NCI-H526 treated with DMSO at 0.1 percent for 48 hours (cell line): Measurements from ENCODE around the gene BTF3.
"Not testable (repeated sequence)": the region's sequence is repeated elsewhere in the genome, so short reads cannot be mapped to it uniquely, and the experiment has no call there.

Source experiments
- DNase-seq: peaks from one replicate; lab custom pipeline; 2025; lab: John Stamatoyannopoulos, UW

BTF3 gene

DNA sequence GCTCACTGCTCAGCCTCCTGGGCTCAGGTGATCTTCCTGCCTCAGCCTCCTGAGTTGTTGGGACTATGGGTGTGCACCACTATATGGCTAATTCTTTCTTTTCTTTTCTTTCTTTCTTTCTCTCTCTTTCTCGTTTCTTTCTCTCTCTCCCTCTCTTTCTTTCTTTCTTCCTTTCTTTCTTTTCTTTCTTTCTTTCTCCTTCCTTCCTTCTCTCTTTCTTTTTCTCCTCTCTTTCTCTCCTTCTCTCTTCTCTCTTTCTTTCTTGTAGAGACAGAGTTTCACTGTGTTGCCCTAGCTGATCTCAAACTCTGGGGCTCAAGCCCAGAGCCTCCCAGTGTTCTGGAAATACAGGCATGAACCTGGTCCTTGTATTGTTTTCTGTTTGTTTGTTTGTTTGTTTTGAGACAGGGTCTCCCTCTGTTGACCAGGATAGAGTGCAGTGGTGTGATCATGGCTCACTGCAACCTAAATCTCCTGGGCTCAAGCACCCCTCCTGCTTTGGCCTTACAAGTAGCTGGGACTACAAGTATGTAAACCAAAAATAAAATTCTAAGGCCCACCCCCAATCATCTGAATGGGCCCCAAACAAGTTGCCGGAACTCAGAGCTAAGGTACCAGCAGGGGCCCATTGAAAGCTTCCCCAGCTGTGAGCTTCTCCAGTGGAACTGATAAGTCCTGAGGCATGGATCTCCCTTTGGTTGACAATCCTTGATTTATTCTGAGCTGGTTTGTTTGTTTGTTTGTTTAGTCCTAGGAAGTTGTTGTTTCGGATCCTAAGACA, 11.9 kb upstream of the BTF3 start:
- DNase-seq: no peak

DNA sequence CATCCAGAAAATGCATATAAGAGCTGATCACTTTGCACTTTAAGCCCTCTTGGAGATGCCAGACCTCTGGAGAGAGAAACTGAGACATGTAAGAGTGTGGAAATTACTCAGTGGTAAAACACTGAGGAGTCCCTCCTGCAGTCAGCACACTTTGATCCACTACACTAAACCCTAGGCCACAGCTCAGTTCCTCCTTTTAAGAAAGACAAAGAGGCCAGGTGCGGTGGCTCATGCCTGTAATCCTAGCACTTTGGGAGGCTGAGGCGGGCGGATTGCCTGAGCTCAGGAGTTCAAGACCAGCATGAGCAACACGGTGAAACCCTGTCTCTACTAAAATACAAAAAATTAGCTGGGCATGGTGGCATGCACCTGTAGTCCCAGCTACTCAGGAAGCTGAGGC, 11.0 kb upstream of the BTF3 start:
- not testable (repeated sequence) for DNase-seq

DNA sequence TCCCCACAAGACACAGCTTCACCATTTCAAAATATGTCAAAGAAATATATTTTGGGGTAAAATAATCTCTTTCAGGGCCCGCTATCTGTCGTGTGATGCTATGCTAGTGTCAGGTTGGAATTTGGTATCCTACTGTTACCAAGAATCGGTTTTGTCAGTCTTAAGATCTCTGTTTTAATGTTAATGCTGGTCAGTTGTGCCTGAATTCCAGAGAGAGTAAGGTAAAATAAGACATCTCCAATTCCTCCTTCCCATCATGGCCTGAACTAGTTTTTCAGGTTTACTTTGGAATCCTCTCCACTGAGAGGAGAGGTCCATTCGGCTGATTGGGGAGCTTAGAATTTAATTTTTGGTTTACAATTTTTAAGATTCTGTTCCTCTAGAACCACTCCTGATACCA, 10.4 kb upstream of the BTF3 start:
- no peak for DNase-seq

DNA sequence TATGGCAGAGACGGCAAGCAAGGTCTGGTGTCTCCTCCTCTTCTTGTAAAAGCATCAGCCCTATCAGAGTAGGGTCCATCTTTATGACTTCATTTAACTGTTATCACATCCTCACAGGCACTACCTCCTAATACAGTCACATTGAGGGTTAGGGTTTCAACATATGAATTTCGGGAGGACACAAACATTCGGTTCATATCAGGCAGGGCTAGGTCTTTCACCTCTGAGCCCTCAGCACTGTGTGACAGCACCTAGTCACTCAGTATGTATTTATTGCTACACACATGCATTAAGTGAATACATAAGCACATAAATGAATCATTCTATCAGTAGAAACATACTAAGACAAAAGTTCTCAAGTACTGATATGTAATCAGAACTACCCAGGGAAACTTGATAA, 9.4 kb upstream of the BTF3 start:
- no peak for DNase-seq

DNA sequence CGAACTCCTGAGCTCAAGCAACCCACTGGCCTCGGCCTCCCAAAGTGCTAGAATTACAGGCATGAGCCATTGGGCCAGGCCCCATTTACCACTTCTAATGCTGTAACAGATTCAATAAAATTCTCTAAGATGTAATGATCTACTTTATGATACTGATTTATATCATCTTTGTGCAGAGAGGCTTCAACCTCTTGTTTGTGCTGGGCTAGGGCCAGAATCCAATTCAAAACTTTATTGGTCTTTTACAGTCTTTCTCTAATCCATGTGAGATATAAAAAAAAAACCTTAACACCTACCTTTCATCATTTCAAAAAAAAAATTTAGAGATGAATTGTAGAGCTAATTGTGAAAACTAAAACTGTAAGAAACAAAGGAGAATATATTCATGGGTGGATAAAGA, 8.2 kb upstream of the BTF3 start:
- DNase-seq: no peak

DNA sequence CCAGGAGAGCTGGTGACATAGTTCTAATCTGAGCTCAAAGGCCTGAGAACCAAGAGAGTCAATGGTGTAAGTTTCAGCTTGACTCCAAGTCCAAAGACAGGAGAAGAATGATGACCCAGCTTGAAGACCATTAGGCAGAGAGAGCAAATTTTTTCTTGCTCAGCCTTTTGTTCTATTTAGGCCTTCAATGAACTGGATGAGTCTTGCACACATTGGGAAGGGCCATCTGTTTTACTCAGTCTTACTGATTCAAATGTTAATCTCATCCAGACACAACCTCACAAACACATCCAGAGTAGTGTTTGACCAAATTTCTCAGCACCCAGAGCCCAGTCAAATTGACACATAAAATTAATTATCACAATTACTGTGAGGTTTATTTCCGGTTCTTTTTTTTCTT, 7.1 kb upstream of the BTF3 start:
- no peak for DNase-seq

DNA sequence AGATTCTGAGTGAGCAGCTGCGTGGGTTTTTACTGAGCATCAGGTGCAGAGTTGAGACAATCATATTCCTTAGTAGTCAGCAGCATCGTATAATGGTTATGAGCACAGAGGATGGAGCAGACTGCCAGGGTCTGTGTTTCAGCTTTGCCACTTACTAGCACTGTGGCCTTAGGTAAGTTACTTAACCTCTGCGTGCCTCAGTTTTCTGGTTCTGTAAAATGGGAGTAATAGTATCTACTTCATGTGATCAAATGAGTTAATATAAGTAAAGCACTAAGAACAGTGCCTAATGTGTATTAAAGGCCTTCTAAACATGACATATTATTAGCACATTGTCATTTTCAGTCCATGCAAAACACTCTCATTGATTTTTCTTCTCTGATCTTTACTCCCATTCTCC, 4.8 kb upstream of the BTF3 start:
- no peak for DNase-seq

DNA sequence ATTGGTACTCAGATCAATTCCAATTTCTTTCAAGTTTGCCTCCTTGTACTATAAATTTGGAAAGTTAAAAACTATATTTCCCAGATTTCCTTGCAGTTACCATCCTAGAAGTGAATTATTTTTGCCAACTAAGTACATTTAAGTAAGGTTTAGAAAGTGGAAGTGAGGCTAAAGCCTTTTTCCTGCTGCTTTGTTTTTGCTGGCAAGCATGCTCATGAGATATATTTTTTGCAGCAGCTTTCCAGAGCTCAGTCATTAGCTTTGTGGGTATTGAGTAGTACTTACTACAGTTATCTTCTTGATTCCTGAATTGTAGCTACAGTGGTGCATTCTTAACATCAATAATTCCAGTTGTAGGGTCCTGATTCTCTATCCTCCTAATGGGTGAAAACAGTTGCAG, 3.5 kb upstream of the BTF3 start:
- DNase-seq: no peak

DNA sequence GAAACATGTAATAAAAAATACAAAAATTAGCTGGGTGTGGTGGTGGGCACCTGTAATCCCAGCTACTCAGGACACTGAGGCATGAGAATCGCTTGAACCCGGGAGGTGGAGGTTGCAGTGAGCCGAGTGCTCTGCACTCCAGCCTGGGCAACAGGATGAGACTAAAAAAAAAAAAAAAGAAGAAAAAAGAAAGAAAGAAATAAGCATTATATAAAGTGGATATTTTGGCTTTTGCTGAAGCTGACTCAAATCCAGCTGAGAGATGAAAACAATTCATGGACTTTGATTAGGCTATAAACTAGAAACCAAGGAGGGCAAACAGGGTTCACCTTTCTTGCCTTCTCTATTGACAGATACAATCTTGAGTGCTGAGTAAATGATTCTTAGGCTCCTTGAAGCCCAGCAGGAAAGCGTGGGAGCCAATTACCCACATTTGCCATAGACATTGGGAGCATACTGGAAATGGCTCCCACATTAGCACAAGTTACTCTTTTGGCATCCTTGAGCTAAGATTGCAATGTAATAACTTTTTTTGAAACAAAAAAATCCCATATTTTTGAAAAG, 2.4 kb upstream of the BTF3 start:
- DNase-seq: no peak

DNA sequence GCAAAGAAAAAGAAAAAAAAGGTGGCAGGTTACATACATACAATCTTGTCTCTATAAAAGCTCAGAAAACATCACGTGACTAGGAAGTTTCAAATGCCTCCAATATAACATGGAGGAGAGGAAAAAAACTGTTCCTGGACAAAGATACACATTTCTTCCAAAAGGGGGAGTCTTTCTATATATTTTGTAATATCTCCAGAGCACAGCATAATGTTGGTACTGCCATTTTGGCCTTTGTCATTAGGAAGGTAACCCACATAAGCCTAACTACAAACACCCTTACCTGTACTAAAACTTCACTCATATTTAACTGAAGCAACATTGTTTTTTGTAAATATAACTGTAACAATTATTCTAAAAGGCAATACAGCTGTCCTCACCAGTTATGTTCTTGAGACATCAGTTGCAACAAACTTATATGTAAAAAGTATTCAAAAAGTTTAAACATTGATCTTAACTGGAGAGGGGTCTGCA, 1.2 kb upstream of the BTF3 start:
- DNase-seq: peak; percentile 21

DNA sequence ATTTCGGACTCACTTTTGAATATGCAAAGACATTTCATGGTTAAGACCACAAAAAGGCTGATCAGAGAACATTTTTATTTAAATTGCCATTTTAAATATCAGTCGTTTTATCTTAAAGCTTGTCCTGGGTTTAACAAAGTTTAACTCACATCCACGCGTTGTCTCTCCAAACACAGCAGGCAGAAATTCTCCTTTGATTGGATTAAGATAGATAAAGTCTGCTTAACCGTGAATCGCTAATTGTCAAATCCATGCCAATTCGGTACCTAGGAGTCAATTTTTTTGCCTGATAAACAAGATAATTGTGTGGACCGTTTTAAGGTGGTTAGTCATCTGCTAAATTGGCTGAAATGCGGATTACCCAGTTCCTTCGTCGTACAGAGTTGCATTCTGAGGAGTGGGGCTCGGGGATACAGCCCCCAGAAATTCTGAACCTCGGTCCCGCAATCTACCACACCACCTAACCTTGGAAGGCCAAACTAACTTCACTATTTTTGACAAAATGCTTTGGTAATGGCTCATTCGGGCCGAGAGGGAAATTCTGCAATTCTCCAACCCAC, 665 bp upstream of the BTF3 start:
- no peak for DNase-seq

DNA sequence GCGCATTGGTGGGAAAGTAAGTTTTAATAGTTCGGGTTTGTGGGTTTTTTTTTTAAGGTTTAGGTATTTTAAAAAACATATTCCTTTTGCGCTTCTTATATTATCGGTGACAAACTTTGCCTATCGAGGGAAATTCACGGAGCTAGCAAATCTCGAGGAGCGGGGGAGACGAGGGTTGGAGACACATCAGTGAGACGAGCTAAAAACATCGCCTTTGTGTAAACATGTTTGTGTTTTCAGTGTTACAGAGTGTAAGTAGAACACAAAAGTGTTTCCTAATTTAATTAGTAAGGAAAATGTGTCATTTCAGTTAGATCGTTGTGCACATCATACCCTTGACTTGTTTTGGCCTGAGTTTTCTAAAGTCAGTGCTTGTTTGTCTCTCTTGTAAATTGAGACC, 945 bp downstream of the BTF3 start:
- no peak for DNase-seq

DNA sequence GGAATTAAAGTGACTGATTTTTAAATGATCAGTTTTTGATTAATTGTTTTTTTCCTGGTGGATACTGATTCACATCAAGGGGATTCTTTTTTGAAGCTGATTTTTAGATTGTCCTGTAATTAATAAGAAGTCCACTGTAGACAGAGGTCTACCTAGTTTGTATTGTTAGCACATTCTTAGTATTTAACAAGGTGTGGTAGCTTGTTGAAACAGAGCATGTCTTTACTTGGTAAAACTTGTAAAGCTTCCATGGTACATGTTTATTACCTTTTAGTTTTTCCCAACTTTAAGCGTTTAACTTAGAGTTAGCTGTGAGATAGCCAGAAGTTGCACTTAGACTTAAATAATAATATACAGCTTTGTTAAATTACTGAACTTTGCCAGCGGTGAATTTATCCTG, 1.5 kb downstream of the BTF3 start:
- no peak for DNase-seq

DNA sequence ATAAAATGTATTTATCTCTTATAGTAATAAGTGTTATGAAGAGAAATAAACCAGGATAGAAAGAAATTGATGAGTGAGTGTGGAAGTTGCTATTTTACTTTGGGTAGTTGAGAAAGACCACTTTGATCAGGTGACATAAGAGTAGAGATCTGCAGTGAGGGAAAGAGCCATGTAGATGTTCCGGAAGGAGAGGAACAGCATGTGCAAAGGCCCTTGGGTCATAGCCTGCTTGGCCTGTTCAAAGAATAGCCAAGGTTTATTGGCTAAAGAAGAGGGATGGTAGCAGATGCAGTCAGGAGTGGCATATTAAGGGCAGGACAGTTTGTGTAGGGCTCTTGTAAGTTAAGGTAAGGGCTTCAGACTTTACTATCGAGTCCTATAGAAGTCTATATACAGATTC, 3.2 kb downstream of the BTF3 start:
- DNase-seq: no peak

DNA sequence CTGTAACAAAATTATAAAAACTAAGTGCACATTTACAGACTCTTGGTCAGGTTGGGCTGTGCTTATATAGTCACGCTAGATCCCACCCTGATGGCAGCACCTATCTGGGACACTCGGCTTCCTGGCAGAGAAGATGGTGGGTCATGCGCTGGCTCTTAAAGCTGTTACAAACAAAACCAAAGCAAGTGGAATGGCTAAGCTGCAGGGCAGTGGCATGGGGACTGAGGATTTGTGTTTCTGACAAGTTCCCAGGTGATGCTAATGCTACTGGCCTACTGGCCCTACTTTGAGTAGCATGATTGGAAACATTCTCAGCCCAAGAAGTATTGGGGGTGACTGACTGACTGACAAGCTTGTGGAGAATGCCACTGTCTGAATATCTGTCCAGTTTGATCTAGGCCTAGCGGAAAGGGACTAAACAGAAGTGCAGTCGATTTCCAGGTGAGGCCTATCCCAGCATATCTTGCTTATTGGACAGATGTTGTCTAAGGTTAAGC, 8.3 kb downstream of the BTF3 start:
- DNase-seq: no peak

DNA sequence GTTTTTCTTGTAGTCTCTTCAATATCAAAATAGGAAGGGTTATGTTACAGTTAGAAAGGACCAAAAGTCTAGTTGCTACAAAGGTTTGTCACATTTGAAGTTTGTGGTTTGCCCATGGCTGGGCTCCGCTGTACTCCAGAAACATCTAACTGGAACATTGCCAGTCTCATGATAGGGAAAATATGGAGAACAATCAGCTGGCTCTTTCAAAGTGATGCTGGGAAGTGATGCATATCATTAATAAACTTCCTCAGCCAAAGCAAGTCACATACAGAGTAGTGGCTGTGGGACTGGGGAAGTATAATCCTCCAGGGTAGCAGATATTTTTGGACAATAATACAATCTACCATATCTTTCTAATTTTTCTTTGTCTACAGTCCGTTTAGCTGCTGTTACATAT, 8.8 kb downstream of the BTF3 start:
- no peak for DNase-seq

DNA sequence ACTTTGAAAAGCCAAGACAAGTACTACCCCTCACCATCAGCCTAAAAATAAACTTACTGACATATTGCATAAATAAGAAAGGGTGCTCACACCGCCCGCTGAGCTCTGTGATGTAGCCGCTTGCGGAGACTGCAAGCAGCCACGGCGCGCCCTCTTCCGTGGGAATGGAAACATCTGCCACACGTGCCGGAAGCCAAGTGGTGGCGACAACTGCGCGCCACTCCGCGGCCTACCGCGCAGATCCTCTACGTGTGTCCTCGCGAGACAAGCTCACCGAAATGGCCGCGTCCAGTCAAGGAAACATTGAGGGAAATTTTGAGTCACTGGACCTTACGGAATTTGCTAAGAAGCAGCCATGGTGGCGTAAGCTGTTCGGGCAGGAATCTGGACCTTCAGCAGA, 10.3 kb downstream of the BTF3 start:
- DNase-seq: not testable (repeated sequence)

DNA sequence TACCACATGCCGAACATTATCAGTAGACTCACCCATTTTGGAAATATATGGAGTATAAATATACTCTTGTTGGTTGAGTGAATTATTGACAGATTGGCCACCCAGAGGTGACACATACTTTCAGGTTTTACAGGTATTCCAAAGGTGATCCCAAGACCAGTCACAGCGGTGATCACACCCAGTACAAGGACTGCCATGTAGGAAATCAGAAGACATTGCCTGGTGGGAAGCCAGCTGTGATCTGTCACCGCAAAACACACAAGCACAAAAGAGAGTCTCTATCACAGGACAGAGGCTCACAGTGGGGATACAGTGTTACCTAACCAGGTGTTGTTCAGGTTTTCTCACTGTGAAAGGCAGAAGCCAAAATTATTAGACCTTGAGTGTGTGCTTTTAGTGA, 15.8 kb downstream of the BTF3 start:
- DNase-seq: no peak

DNA sequence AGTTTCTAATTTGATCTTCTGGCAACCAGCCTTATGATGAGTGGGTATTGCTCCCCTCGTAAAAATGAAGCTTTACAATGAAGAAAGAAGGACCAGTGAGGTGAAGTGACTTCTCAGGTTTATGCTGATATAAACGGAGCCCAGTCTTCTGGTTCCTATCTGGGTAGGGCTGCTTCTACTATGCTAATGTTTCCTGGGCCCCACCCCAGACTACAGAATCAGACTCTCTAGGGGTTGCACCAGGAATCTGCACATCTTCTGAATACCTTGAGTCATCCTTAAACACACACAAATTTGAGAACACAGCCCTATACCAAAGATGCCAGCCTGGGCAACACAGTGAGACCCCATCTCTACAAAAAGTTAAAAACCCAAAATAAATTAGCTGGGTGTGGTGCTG, 16.2 kb downstream of the BTF3 start:
- no peak for DNase-seq

DNA sequence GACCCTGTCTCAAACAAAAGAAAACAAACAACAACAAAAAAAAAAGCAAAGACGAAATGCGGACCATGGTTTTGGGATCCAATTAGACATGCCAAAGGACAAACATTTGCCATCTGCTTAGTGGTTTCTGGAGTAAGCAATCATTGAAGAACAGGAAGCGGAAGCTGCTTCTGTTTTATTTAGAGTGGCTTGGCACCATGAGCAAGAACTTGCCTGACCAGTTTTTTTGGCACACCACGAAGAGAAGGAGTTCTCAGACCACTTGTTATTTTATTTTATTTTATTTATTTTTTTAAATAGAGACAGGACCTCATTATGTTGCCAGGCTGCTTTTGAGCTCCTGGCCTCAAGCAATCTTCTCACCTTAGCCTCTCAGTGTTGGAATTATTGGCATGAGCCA, 17.0 kb downstream of the BTF3 start:
- no peak for DNase-seq

DNA sequence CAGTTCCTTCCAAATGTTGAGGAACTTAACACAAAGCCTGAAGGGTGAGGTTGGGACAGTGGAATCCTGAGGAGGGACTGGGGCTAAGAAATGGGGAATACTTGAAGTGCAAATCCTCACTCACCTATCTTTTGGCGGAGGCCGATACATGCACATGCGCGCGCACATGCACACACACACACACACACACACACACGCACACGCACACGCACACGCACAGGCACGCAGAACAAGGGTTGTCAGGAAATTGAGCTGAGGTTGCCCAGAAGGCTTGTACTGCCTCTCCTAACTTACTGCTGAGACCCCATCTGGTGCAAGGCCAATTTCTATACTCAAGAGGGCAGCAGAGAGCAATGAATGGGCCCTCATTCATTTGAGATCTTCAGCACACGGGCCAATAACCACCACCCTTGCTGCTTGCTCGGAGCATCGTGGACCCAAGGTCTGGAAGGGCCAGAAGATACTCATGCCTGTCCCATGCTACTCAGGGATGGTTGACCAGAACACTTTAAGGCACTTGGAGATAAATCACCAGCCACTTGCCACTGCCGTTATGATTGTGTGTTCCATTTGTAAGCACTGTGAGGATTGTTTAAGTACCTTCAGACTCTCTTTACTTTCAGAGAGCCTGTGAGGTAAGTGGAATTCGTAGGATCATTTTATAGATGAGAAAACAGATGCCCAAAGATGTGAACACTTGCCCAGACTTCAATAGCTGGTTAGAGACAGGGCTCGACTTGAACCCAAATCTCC, 21.5 kb downstream of the BTF3 start:
- peak; percentile 63 for DNase-seq

DNA sequence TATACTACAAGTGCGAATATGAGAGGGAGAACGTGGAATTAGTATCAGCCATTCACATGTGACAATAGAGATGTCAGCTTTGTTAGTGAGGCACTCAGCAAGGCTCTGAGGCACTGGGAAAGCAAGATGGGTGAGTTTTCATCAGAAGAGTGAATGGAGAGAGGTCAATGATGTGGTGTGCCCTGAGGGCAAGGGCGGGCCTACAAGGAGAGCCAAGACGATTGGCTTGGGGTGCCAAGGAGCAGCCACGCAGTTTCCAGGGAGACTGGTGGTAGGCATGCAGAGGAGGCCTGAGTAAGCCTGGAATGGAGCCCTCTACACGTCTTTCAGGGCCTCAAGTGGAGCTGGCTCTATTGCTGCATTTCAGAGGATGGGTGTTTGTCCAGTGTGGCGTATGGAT, 24.7 kb downstream of the BTF3 start:
- no peak for DNase-seq

DNA sequence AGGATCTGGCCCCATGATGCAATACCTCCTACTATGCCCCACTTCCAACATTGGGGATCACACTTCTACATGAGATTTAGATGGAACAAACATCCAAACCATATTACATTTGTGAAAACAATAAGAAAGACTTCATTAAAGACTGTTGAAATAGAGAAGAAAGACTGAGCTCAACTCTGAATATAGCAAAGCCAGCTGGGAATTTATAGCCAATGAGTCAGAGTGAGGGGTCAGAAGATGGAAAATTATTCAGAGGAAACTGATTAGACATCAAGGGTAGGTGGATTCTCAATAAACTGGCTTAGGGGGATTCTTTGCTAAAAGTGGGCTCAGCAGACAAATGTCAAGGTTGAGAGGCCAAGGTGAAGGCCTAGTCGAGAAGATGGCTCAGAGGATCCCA, 25.6 kb downstream of the BTF3 start:
- no peak for DNase-seq
